ENCODE results near the gene ANKRD13B.

Gene ANKRD13B

DNA sequence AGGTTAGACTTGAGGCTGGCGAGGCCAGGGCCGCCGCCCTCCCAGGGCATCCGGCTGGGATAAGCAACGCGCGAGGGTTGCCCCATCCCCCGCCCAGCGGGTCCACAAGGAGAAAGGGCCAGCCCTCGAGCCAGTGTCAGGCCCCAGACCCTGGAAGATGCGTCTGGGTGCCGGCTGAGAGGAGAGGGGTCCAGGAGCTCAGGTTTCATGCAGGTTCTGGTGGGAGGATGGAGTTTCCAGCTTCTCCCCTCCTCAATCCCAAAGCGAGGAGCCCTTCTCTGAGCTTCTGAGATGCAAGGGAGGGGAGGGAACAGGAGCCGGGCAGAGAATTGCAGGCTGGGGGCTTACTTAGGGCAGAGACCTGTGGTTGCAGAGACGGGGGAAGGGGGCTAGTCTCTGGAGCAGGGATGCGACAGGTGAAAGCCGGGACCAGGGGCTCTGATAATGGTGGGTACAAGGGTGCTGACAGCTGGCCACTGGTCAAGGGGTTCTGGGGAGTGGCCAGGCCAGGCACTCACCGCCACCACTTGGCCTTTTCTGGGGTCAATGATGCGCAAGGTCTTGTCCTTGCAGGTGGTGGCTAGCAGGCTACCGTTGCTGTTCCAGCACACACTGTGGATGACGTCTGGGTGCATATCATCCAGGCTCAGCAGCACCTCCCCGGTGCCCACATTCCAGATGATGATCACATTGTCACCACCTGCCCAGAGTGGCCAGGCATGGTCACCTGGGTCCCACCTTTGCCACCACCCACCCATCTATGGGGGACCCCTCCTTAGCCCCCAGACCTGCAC is 25.5 kb downstream of the ANKRD13B start:
- DNase-seq, result no peak

DNA sequence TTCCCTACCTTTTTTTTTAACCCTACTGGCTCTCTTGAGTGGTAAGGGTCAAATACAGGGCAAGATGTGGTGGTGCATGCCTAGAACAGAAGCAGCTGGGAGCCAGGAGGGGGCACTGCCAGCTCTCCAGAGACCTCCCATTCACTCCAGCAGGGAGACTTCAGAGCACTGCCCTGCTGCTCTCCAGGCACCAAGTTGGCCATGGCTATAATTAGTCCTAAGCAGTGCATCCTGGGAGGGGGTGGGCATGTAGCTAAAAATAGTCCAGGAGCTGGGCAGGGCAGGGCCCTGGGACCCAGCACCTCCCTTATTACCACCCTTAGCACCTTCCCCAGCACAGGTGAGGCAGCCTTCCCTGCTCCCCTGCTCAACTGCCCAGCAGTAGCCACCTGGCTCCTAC is 26.3 kb downstream of the ANKRD13B start:
- no peak for DNase-seq

DNA sequence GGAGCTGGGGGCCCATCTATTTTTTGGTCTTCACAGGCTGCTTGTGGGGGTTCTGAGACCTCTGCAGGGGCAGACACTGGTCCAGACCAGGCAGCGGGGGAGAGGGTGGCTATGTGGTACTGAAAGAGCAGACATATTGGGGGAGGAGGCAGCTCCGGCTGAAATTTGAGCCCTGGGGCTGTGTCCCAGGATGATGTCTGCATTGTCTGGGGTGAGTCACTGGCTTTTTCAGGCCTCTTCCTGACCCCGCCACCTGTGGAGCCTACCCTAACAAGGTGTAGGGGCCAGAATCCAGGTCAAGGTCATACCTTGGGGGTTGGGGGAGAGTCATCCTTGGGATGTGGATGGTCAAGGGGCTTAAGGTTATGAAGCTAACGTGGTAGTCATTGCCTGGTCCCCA is 27.3 kb downstream of the ANKRD13B start:
- DNase-seq, result no peak

DNA sequence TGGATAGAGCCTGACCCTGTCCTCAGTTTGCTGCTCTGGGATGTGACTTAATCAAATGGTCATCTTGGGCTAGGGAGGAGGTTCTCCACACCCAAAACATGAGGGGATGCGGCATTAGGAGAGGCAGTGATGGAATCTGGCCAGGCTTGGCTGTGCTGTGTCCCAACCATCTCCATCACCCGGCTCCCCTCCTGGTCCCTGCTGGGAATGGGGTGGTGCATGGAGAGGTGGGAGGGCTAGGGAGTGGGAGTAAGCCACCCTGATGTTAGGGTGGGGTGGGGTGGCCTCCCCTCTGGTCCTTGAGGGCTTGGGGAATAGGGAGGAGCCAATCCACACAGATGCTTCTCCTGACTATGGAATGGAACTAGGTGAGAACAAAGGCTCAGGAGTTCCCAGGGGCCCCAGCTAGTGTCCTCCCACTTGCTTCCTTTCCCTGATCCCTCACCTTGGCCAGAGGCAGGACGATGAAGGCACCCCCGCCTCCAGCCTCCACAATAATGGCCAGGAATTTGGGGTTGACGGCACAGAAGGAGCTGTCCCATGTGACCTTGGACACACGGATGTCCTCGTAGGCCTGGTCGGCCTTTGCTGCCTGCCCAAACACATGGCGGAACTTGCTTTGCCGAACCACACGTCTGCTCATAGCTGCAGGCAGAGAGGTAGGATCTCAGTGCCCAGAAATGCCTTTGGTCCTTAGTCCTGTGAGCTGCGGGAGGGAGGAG is 28.0 kb downstream of the ANKRD13B start:
- DNase-seq, result no peak

DNA sequence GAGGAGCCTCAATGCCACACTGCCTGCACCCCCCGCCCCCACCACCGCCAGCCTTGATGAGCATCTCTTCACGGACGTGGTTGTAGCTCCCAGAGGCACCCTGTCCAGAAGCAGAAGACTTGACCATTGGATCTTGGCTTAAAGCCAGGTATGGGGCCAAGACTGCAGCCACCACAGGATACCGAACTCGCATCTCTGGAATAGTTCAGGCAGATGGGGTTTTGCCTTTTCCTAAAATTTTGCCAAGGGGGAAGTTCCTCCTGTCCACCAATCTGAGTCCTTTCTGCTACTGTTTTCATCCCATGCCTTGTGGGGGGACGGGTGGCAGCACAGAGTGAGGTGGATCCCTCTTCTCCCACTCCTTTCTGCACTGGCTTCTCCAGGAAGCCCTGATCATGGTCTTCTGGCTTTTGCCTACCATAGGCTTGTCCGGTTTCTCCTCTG is 28.8 kb downstream of the ANKRD13B start:
- DNase-seq, result no peak

DNA sequence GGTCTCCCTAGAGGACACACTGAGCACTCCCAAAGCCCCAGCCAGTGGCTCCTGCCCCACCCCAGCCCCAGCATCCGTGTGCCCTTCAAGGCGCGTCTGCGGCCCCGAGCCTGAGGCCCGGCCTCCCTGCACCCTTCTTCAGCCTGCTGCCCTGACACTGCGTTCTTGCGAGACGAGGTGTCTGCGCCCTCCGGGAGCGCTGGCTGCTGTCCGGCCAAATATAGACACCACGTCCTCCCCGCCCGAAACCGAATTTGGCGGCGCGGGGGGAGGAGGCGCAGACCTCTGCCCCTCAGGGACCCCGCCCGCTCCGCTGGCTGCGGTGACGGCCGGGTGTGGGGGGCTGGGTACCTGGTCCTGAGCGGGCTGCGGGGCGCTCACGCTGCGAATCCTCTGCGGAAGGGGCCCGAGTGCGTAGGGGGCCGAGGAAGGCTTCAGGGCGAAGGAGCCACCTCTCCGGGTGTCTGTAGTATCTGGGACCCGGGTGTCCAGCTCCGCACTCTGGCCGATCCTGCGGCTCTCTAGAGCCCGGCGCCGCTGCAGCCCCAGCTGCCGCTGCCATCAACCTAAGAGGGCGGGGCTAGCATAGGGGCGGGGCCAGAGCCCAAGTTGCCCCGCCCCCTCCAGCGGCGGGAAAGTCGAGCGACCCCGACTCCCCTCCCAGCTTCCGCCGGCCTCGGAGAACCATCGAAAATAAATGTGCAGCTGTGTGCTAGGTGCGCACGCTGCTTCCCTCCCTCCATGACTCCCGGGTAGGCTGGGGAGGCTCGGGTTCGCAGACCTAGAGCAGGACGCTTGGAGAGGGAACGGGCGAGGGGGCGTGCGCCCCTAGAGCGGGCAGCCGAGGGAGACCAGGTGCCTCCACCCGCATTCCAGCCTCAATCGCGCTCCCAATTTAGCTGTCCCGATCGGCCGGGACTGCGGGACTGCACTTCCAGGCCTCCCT is 29.7 kb downstream of the ANKRD13B start, which contains the start of gene CORO6:
Gene CORO6 (minus strand): TSS at position 576 of the 946 bp plus-strand sequence. CDS start 1,491 bp downstream, outside the sequence.
- DNase-seq, result peak; percentile 47

DNA sequence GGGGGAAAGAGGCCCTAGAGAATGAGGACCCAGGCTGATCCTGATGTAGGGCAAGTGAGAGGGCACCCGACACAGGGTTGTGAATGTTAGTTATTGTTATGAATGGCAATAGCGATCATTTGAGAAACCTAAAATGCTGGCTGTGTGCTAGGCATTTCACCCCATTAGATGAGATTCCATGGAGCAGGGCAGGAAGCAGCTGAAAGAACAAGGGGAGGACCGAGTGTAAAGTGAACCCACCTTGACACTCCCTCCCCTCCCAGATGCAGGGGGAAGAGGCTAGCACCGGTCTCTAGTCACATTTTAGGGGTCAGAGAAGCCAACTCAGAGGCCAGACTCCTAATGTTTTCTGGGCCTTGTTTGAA is 30.3 kb downstream of the ANKRD13B start:
- no peak for DNase-seq

DNA sequence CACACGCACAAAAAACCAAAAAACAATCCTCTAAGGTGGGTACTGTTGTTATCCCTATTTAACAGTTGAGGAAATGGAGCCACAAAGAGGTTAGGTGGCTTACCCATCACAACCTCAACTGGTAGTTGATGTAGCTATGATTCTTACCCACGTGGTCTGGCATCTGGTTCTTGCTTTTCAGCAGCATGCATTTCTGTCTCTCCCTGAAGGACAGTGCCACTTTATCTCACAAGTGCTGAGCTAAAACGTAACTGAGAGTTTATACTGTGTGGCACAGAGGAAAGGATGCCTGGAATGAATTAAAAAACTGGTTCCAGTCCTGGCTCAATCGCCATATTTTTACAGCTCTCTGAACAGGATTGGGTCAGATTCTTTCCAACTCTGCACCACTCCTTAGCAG is 31.7 kb downstream of the ANKRD13B start:
- DNase-seq, result no peak

DNA sequence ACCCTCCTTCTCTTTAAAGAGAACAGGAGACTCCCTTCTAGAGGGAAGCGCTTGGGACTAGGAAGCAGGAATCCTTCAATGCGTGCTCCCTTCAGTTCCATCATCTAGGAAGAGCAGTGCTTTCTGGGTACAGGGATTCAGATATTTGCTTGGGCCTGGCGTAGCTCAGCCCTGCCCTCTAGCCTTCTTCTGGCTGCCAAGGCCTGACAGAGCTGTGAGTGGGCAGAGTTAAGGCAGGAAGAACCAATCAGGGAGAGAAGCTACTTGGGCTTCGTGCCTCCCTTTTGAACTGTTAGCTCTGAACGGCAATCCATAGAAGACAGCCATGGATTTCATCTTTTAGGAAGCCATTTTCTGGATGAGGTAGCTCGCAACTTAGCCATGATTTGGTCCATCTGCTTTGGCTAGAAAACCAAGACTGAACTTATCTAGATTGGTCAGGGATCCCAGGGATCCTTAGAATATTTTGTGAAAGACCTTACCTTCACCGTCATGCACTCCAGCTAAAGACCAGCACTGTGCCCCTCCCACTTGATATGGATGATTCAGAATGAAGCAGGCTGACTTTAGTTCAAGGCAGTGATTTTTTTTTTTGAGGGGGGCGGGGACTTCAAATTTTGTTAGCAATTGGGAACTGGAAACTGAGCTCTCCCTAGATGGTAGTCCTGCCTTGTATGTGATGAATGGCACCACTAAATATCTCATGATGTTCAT is 32.3 kb downstream of the ANKRD13B start:
- no peak for DNase-seq

DNA sequence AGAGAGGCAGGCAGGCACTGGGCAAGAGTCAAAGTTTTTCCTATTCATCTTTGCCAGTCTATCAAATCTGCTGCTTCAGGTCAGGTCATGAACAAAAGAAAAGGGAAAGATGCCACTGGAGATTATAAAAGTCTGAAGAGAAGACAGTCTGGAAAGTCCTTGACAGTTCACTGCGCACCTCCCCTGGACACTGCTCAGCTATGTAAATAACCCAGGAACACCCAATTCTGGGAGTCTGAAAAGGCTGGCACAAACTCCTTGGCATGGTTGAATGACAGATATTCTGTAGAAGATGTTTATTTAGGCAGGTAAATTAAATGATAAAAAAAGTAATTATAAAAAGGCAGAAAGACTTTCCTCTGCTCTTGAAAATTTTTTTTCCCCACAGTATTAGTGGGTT is 35.0 kb downstream of the ANKRD13B start:
- no peak for DNase-seq

DNA sequence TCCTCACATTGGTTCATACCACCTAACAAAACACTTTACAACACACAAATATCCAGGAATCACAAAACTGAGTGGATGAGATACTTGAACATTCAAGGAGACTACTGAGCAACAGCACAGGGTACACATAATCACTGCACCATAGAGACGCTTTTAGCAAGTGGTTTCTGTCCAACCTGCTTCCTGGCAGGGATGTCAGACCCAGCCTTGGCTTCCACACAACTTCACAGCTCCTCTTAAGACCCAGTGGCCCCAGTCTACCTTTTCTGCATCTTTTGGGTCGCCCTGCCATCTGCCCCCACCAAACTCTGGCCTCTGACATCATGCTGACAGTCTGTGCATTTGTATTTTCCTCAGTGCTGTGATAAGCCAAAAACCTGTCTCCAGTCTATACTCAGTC is 35.7 kb downstream of the ANKRD13B start:
- no peak for DNase-seq

DNA sequence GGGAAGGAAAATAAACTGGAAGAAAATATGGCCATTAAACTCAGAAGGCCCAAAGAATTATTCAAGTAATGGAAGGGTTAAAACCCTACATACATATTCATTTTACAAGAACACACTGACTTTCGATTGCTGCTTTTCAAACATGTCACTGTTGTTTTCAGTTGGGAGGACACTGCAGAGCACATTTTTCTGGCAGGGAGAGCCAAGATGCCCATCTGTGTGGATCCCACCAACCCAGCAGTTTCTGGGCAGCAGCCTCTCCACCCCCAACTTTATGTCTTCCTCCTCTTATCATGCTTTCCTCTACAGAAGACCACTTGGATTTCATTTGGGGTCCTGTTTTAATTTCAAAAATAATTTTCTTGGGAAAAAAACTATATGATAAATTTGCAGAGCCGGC is 36.9 kb downstream of the ANKRD13B start:
- DNase-seq, result no peak

DNA sequence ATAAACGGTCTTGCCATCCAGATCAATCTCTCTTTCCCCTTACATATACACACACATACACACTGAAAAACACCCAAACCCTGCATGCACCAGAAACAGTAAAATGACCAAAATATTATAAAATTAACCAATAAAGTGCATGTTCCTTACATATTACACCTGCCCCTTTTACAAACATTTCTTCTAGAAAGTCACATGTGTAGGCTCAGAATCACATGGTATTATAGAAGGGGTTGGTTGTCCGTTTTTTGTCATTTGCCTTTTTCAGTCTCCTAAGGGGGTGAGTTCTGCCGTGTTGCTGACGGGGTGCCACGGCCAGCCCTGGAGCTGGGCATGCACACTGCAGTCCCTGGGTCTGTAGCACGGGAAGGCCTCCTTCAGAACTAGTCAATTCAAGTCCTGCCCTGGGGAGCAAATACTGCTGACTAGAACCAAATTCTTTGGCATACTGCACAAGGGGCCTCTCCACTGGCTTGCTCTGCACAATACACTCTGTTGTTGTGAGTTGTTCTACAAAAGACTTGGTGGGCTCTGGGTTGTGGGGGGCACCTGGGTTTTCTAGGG is 37.8 kb downstream of the ANKRD13B start:
- DNase-seq, result no peak

DNA sequence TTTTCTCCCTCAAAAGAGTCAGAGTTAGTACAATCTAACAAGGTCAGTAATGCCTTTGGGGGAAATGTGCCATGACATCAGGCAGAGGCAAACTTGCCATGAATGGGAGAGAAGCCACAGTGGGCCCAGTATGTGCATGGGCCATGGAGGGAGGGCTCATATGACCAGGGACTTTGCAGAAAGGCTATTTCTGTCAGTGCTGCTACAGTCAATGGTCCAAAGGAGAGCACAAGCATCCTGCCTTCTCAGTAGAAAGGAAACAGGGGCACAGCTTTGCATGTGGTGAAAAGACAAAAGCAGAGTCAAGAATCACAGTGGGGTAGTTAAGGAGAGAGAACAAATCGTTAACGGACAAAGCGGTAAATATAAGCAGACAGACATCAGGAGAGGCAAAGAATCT is 41.0 kb downstream of the ANKRD13B start:
- no peak for DNase-seq

DNA sequence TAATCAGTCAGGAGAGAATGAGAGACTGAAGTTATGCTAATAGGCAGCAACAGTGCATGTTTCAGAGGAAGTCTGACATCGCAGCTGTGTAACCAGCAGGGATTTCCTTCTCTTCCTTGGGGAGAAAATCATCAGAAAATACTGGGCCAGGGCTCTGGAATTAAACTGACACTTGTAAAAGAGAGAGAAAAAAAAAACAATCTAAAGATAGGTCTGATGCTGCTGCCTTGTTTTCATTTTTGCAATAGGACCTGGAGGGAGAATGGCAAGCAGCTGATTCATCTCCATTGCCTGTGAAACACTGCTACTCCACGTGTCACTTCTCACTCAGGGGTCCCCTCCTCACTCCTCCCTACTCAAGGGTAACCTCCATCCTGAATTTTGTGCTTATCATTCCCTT is 47.5 kb downstream of the ANKRD13B start:
- no peak for DNase-seq

DNA sequence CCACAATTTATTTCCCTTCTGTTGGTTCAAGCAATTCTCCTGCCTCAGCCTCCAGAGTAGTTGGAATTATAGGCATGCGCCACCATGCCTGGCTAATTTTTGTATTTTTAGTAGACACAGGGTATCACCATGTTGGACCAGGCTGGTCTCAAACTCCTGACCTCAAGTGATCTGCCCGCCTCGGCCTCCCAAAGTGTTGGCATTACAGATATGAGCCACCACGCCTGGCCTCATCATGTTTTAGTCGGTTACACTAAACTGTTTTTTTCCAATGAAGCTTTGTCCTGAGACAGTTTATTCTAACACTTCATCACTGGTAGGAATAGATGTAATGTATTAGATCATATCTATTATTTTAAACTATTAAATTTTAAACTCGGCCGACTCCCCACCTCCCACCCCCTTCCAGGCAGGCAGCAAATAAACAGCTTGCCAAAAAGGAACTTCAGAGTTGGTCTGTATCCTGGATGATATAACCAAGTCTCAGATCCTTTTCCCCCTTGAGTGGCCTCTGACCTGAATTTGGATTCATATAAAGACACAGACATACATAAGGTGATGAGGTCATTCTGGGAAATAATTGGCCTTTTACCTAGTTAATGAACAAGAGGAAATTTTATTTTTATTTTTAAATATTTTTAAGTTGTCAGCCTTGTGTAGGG is 48.2 kb downstream of the ANKRD13B start:
- DNase-seq, result no peak

DNA sequence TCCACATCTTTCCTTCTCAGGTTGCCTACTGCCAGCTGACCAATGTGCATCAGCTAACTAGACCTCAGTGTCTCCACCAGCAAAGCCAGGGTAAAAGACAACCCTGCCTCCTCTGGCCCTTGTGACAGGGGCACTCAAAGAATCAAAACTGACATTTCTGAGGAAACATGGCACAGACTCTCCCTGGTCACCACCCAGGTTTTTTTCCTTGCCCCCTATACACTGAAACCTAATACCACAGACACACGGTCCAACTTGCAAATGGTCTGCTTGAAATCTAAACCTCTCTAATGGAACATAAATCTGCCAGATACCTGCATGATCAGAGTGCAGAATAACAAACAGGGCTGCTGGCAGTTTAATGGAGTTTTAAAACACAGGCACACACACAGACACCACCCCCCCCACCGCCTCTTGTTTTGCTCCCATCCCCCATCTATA is 49.3 kb downstream of the ANKRD13B start:
- no peak for DNase-seq

DNA sequence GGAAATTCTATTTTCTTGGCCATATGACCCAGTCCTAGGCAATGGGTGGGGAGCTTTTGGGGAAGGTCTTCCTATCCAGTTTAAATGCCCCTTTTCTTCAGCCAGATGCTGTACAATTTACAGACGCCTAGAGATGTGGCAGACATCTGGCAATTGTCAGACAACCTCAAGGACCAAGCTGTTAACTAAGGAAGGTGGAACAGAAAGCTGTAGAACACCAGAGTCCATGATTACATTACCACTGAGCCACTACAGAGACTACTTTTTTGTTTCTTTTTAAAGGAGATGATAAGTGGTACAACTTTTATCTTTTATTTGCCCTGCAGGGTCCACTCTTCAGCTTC is 50.9 kb downstream of the ANKRD13B start:
- no peak for DNase-seq

DNA sequence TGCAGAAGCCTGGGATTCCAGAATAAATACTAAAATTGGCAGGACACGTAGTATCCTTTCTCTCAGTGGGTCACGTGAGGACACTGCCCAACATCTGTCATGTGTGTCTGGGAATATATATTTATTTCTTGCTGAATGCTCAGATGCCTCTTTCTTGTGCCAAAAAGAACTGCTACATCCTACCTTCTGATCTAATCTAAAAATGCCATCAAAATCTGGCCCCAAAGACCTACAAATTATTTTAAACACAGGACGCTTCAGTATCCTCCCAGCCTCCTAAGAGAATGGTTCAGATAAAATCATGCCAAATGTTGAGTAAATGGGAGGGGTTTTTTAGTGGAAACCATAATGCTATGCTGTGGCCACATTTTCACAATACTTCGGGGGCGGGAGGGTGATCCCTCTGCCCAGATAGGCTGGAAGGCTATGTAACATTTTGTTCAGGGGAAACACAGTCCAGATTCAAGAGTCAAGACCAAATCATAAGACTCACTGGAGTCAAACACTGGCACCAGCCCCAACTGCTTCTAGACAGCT is 52.7 kb downstream of the ANKRD13B start:
- no peak for DNase-seq

DNA sequence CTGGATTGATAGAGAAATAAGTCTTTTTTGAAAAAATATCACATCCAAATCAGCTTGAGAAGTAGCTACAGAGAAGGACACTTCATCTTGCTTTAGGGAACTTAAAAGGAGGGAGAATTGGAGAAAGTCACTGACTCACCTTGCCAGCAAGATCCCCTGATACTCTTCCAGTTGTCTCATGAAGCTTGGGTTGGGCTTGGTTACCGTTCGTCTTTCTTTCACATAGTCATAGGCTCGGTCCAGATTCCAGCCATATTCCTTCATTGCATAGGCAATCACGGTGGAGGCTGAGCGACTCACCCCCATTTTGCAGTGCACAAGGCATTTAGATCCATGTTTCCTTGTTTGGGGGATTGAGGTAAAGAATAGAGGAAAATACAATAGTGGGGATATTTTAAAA is 55.1 kb downstream of the ANKRD13B start:
- no peak for DNase-seq

DNA sequence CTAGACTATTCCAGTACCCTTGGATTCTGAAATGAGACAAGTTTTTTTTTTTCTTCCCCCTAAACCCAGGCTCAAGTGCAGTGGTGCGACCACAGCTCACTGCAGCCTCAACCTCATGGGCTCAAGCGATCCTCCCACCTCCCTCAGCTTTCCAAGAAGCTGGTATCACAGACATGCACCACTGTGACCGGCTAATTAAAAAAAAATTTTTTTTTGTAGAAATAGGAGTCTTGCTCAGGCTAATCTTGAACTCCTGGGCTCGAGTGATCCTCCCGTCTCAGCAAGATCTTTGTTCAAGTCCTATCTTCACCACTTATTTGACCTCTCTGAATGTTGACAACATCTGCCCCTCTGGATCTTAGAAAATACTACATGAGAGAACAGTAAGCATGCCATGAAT is 56.4 kb downstream of the ANKRD13B start:
- no peak for DNase-seq

Measured in activated CD4-positive, alpha-beta T cell treated with anti-CD3 and anti-CD28 coated beads for 1 hour (primary cell).